ENCODE data around the gene CFAP43. TPM values are rescaled to one million over a fixed set of nuclear protein-coding genes. Genes with fewer than 3 reads are reported as not detected.

The CFAP43 gene
- total and polyA plus RNA-seq, 9 of the 15 experiments (the other 6 are each of a cell fraction or from before 2014, with no cell fraction given) = 0.07 to 0.86 (median 0.11) TPM; not detected in 1

DNA sequence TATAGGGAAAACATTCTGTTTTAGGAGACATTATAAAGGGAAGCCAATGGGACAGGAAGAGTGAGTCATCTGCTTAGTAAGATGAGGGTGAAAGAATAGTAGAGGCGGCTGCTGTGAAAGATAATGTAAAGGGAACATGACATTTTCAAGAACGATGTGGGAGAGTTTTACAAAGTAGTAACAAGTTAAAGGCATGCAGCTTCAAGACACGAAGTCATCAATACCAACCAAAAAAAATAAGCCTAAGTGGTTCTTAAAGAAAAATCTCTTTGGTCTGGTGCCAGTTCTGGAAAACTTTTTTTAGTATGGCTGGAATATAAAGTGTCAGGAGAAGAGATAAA, 28.6 kb upstream of the CFAP43 start (continued):
- TF ChIP-seq ELF4 (CRISPR knock-in tag; IDR thresholded peaks at IDR 0.05) (no peak), TCF7 (IDR thresholded peaks at IDR 0.05; ENCODE audit: borderline replicate concordance) (no peak), DDX20 (tag; IDR thresholded peaks at IDR 0.05; ENCODE audit: low read depth) (no peak), MBD2 (IDR thresholded peaks at IDR 0.05; ENCODE audit: borderline replicate concordance, low read depth) (no peak), TARDBP (IDR thresholded peaks at IDR 0.05) (no peak), HOXB6 (CRISPR knock-in tag; IDR thresholded peaks at IDR 0.05; ENCODE audit: borderline replicate concordance) (no peak), MEF2D (tag; conservative IDR thresholded peaks at IDR 0.05; ENCODE audit: low read depth) (no peak), ZNF184 (CRISPR knock-in tag; IDR thresholded peaks at IDR 0.05) (no peak), CBX3 (IDR thresholded peaks at IDR 0.05; ENCODE audit: borderline replicate concordance in 1 of 2, low read length in 2 of 2) (peak in 1 of 2 experiments; percentile 48; a peak in 1 of 3 replicates), CREM (IDR thresholded peaks at IDR 0.05; ENCODE audit: low read depth) (no peak), NCOA6 (IDR thresholded peaks at IDR 0.05) (no peak), TEAD4 (IDR thresholded peaks at IDR 0.05; ENCODE audit: low read length) (peak; percentile 61), TEAD4 (CRISPR knock-in tag; IDR thresholded peaks at IDR 0.05; ENCODE audit: borderline replicate concordance) (no peak), BRCA1 (IDR thresholded peaks at IDR 0.05) (no peak), BRCA1 (CRISPR knock-in tag; IDR thresholded peaks at IDR 0.05) (no peak)
- TF ChIP-seq, protein P1, sequence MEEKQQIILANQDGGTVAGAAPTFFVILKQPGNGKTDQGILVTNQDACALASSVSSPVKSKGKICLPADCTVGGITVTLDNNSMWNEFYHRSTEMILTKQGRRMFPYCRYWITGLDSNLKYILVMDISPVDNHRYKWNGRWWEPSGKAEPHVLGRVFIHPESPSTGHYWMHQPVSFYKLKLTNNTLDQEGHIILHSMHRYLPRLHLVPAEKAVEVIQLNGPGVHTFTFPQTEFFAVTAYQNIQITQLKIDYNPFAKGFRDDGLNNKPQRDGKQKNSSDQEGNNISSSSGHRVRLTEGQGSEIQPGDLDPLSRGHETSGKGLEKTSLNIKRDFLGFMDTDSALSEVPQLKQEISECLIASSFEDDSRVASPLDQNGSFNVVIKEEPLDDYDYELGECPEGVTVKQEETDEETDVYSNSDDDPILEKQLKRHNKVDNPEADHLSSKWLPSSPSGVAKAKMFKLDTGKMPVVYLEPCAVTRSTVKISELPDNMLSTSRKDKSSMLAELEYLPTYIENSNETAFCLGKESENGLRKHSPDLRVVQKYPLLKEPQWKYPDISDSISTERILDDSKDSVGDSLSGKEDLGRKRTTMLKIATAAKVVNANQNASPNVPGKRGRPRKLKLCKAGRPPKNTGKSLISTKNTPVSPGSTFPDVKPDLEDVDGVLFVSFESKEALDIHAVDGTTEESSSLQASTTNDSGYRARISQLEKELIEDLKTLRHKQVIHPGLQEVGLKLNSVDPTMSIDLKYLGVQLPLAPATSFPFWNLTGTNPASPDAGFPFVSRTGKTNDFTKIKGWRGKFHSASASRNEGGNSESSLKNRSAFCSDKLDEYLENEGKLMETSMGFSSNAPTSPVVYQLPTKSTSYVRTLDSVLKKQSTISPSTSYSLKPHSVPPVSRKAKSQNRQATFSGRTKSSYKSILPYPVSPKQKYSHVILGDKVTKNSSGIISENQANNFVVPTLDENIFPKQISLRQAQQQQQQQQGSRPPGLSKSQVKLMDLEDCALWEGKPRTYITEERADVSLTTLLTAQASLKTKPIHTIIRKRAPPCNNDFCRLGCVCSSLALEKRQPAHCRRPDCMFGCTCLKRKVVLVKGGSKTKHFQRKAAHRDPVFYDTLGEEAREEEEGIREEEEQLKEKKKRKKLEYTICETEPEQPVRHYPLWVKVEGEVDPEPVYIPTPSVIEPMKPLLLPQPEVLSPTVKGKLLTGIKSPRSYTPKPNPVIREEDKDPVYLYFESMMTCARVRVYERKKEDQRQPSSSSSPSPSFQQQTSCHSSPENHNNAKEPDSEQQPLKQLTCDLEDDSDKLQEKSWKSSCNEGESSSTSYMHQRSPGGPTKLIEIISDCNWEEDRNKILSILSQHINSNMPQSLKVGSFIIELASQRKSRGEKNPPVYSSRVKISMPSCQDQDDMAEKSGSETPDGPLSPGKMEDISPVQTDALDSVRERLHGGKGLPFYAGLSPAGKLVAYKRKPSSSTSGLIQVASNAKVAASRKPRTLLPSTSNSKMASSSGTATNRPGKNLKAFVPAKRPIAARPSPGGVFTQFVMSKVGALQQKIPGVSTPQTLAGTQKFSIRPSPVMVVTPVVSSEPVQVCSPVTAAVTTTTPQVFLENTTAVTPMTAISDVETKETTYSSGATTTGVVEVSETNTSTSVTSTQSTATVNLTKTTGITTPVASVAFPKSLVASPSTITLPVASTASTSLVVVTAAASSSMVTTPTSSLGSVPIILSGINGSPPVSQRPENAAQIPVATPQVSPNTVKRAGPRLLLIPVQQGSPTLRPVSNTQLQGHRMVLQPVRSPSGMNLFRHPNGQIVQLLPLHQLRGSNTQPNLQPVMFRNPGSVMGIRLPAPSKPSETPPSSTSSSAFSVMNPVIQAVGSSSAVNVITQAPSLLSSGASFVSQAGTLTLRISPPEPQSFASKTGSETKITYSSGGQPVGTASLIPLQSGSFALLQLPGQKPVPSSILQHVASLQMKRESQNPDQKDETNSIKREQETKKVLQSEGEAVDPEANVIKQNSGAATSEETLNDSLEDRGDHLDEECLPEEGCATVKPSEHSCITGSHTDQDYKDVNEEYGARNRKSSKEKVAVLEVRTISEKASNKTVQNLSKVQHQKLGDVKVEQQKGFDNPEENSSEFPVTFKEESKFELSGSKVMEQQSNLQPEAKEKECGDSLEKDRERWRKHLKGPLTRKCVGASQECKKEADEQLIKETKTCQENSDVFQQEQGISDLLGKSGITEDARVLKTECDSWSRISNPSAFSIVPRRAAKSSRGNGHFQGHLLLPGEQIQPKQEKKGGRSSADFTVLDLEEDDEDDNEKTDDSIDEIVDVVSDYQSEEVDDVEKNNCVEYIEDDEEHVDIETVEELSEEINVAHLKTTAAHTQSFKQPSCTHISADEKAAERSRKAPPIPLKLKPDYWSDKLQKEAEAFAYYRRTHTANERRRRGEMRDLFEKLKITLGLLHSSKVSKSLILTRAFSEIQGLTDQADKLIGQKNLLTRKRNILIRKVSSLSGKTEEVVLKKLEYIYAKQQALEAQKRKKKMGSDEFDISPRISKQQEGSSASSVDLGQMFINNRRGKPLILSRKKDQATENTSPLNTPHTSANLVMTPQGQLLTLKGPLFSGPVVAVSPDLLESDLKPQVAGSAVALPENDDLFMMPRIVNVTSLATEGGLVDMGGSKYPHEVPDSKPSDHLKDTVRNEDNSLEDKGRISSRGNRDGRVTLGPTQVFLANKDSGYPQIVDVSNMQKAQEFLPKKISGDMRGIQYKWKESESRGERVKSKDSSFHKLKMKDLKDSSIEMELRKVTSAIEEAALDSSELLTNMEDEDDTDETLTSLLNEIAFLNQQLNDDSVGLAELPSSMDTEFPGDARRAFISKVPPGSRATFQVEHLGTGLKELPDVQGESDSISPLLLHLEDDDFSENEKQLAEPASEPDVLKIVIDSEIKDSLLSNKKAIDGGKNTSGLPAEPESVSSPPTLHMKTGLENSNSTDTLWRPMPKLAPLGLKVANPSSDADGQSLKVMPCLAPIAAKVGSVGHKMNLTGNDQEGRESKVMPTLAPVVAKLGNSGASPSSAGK (IDR thresholded peaks at IDR 0.05) = peak; percentile 65
- TF ChIP-seq, protein P2, sequence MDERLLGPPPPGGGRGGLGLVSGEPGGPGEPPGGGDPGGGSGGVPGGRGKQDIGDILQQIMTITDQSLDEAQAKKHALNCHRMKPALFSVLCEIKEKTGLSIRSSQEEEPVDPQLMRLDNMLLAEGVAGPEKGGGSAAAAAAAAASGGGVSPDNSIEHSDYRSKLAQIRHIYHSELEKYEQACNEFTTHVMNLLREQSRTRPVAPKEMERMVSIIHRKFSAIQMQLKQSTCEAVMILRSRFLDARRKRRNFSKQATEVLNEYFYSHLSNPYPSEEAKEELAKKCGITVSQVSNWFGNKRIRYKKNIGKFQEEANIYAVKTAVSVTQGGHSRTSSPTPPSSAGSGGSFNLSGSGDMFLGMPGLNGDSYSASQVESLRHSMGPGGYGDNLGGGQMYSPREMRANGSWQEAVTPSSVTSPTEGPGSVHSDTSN (CRISPR knock-in tag; IDR thresholded peaks at IDR 0.05; ENCODE audit: low read depth) = no peak
- TF ChIP-seq, protein P2 (tag; conservative IDR thresholded peaks at IDR 0.05; ENCODE audit: low read depth) = no peak
